ENCODE data around the gene POLRMT.

The POLRMT gene

DNA sequence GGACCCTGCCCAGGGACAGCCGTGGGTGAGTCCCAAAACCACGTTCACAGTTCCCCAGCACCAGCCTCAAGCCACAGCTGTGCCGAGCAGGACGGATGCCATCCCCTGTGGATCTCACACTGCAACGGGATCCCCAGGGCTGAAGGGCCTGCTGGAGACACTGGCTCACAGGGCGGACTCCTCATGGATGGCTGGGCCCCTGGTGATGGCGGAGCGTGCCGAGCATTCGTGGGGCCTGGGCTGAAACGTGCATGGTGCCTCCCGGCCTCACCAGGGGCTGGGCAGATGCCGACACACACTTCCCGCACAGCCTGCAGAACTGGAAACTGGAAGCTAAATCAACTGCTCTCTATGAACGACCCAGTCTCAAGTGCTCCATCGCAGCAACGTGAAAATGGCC is 20.1 kb upstream of the POLRMT start:
- TF ChIP-seq FOXM1 (IDR thresholded peaks at IDR 0.05; ENCODE audit: borderline replicate concordance, low read depth), result no peak
- TF ChIP-seq, protein P1, sequence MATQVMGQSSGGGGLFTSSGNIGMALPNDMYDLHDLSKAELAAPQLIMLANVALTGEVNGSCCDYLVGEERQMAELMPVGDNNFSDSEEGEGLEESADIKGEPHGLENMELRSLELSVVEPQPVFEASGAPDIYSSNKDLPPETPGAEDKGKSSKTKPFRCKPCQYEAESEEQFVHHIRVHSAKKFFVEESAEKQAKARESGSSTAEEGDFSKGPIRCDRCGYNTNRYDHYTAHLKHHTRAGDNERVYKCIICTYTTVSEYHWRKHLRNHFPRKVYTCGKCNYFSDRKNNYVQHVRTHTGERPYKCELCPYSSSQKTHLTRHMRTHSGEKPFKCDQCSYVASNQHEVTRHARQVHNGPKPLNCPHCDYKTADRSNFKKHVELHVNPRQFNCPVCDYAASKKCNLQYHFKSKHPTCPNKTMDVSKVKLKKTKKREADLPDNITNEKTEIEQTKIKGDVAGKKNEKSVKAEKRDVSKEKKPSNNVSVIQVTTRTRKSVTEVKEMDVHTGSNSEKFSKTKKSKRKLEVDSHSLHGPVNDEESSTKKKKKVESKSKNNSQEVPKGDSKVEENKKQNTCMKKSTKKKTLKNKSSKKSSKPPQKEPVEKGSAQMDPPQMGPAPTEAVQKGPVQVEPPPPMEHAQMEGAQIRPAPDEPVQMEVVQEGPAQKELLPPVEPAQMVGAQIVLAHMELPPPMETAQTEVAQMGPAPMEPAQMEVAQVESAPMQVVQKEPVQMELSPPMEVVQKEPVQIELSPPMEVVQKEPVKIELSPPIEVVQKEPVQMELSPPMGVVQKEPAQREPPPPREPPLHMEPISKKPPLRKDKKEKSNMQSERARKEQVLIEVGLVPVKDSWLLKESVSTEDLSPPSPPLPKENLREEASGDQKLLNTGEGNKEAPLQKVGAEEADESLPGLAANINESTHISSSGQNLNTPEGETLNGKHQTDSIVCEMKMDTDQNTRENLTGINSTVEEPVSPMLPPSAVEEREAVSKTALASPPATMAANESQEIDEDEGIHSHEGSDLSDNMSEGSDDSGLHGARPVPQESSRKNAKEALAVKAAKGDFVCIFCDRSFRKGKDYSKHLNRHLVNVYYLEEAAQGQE (IDR thresholded peaks at IDR 0.05; ENCODE audit: low read depth), result no peak
- TF ChIP-seq TCF12 (IDR thresholded peaks at IDR 0.05; ENCODE audit: low read depth), result no peak

DNA sequence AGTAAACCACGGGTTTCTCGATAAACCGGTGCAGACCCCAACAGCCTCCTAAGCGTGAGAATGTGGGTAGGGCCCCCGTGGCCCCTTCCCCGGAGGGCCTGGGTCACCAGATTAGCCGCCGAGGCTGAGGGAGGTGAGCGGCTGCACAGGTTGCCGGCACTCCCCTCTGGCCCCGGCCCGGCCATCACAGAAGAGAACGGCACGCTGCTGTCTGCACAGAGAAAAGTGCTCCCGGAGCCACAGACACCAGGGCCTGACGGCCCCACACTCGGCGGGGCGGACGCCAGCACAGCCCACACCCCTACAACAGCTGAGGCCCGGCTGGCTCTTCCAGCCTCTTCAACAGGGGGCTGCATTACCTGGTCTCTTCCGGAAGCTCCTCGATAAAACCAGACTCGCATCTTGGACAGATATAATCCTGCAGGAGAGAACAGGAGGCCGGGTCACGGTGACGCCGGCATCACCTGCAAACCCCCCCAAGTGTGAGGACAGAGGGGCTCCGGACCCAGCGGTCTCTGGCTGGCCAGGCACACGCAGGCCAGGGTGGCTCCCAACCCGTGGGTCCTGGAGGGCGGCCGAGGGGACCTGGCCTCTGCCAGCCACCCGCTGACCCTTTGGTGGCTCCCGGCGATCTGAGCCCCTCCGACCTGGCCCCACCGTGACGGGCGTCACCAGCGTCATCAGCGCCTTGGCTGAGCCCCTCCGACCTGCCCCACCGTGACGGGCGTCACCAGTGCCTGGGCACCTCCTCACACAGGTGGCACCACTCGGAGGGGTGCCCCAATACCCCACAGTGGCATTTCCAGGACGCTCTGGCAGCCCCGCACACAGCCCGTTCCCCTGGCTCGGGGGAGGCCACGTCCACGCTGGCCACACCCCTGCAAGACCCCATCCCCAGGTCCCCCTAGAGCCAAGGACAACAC is 19.4 kb upstream of the POLRMT start:
- TF ChIP-seq ZBTB7A (IDR thresholded peaks at IDR 0.05; ENCODE audit: low read depth) (no peak), RAD21 (IDR thresholded peaks at IDR 0.05; ENCODE audit: low read depth) (no peak), EP300 (IDR thresholded peaks at IDR 0.05; ENCODE audit: borderline replicate concordance) (no peak), CREB1 (IDR thresholded peaks at IDR 0.05; ENCODE audit: low read depth) (no peak), TCF12 (IDR thresholded peaks at IDR 0.05; ENCODE audit: low read depth) (no peak), CEBPB (IDR thresholded peaks at IDR 0.05) (no peak), EGR1 (IDR thresholded peaks at IDR 0.05) (no peak), TEAD4 (IDR thresholded peaks at IDR 0.05) (no peak), NFIC (IDR thresholded peaks at IDR 0.05) (no peak), TAF1 (IDR thresholded peaks at IDR 0.05; ENCODE audit: low read depth) (no peak), YY1 (IDR thresholded peaks at IDR 0.05; ENCODE audit: low read depth) (no peak), FOXM1 (IDR thresholded peaks at IDR 0.05; ENCODE audit: borderline replicate concordance, low read depth) (no peak)
- TF ChIP-seq, protein P1 (IDR thresholded peaks at IDR 0.05; ENCODE audit: low read depth), result no peak
- TF ChIP-seq, protein P2, sequence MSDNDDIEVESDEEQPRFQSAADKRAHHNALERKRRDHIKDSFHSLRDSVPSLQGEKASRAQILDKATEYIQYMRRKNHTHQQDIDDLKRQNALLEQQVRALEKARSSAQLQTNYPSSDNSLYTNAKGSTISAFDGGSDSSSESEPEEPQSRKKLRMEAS (IDR thresholded peaks at IDR 0.05), result no peak
- TF ChIP-seq, protein P3, sequence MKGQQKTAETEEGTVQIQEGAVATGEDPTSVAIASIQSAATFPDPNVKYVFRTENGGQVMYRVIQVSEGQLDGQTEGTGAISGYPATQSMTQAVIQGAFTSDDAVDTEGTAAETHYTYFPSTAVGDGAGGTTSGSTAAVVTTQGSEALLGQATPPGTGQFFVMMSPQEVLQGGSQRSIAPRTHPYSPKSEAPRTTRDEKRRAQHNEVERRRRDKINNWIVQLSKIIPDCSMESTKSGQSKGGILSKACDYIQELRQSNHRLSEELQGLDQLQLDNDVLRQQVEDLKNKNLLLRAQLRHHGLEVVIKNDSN (IDR thresholded peaks at IDR 0.05), result no peak

DNA sequence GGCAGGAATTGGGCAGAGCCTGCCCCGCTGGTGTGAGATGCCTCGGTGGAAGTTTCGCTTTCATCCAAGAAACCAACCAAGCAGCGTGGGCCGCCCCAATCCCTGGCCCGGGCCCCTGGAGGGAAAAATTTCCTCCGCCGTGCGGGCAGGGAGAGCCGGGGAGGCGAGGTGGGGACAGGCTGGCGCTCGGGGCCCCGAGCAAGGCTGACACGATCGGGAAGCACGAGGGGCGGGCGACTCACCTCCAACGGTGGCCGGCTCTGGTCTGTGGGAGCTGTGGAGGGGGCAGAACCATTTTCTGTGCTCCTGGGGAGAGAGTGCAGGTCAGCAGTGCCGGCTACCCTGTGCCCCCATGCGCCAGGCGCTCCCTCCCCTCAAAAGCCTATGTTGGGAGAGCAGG is 18.7 kb upstream of the POLRMT start:
- TF ChIP-seq CEBPB (IDR thresholded peaks at IDR 0.05), result no peak
- TF ChIP-seq, protein P3 (IDR thresholded peaks at IDR 0.05), result no peak
- TF ChIP-seq CREB1 (IDR thresholded peaks at IDR 0.05; ENCODE audit: low read depth), result no peak
- no peak for TF ChIP-seq ZBTB7A (IDR thresholded peaks at IDR 0.05; ENCODE audit: low read depth)
- TF ChIP-seq FOXM1 (IDR thresholded peaks at IDR 0.05; ENCODE audit: borderline replicate concordance, low read depth), result no peak
- TF ChIP-seq NFIC (IDR thresholded peaks at IDR 0.05), result no peak
- TF ChIP-seq, protein P1 (IDR thresholded peaks at IDR 0.05; ENCODE audit: low read depth), result no peak
- TF ChIP-seq YY1 (IDR thresholded peaks at IDR 0.05; ENCODE audit: low read depth), result no peak
- TF ChIP-seq TCF12 (IDR thresholded peaks at IDR 0.05; ENCODE audit: low read depth), result no peak
- no peak for TF ChIP-seq TAF1 (IDR thresholded peaks at IDR 0.05; ENCODE audit: low read depth)
- no peak for TF ChIP-seq TEAD4 (IDR thresholded peaks at IDR 0.05)
- no peak for TF ChIP-seq EGR1 (IDR thresholded peaks at IDR 0.05)
- TF ChIP-seq, protein P2 (IDR thresholded peaks at IDR 0.05), result no peak
- TF ChIP-seq RAD21 (IDR thresholded peaks at IDR 0.05; ENCODE audit: low read depth), result no peak
- no peak for TF ChIP-seq EP300 (IDR thresholded peaks at IDR 0.05; ENCODE audit: borderline replicate concordance)

DNA sequence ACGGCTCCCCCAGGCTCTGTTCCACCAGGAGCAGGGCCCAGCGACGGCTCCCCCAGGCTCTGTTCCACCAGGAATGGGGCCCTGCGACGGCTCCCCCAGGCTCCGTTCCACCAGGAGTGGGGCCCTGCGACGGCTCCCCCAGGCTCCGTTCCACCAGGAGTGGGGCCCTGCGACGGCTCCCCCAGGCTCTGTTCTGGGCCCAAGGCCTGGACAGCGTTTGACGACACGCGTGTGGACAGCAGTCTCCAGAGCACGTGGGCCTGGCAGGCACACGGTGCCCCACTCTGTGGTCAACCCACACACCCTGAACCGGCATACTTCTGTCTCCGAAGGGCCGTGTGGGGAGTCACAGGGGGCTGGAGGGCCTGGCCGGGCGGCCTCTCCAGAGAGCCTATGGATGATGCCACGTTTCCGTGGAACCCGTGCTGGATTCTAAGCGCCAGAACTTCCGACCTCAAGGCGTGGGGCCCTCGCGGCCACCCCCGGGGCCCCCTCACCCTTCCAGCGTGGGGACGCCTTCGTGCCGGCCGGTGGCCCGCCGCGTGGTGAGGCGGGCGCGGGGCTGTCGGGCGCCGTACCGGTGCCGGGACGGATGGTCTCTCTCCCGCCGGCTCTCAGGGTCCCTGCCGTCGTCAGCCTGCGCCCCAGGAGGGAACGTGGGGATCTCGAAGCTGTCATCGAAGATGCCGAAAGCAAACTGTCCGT is 17.9 kb upstream of the POLRMT start:
- TF ChIP-seq, protein P2 (IDR thresholded peaks at IDR 0.05), result no peak
- TF ChIP-seq ZBTB7A (IDR thresholded peaks at IDR 0.05; ENCODE audit: low read depth) (no peak), RAD21 (IDR thresholded peaks at IDR 0.05; ENCODE audit: low read depth) (no peak), TEAD4 (IDR thresholded peaks at IDR 0.05) (no peak), EGR1 (IDR thresholded peaks at IDR 0.05) (no peak), CREB1 (IDR thresholded peaks at IDR 0.05; ENCODE audit: low read depth) (no peak), TAF1 (IDR thresholded peaks at IDR 0.05; ENCODE audit: low read depth) (no peak), YY1 (IDR thresholded peaks at IDR 0.05; ENCODE audit: low read depth) (no peak), FOXM1 (IDR thresholded peaks at IDR 0.05; ENCODE audit: borderline replicate concordance, low read depth) (no peak), CEBPB (IDR thresholded peaks at IDR 0.05) (no peak), TCF12 (IDR thresholded peaks at IDR 0.05; ENCODE audit: low read depth) (no peak), NFIC (IDR thresholded peaks at IDR 0.05) (no peak)
- TF ChIP-seq, protein P1 (IDR thresholded peaks at IDR 0.05; ENCODE audit: low read depth), result no peak
- TF ChIP-seq, protein P3 (IDR thresholded peaks at IDR 0.05), result no peak

All from Ishikawa (cell line).